Gastroesophageal sphincter (tissue), 3 donors: ENCODE results near the gene LMTK2.

ENCODE experiments used
- CTCF ChIP-seq, 4 experiments: fragments of 200-600 bp in 2 of 4; fragments of 450-650 bp in 2 of 4; sonication (generic) in 1 of 4; IDR thresholded peaks; one replicate each; pipeline ENCODE4 v1.5.1; 2017 to 2019; ENCODE audit warnings: antibody characterized with exemption in 4 of 4, mild to moderate bottlenecking in 2 of 4, moderate library complexity in 2 of 4
- POLR2A ChIP-seq, 2 donors: fragments of 450-650 bp; IDR thresholded peaks; one replicate each; pipeline ENCODE4 v1.6.1; 2017; ENCODE audit warnings: antibody characterized with exemption in 2 of 2, mild to moderate bottlenecking in 2 of 2, moderate library complexity in 1 of 2
- POLR2AphosphoS5 ChIP-seq: sonication (generic); formaldehyde crosslinking; IDR thresholded peaks from one replicate; pipeline ENCODE4 v1.6.1; 2017; ENCODE audit warnings: antibody characterized with exemption

- TF ChIP-seq POLR2AphosphoS5, result no peak
- TF ChIP-seq CTCF (IDR thresholded peaks at IDR 0.05), result no peak
- TF ChIP-seq POLR2A (IDR thresholded peaks at IDR 0.05), result no peak
These were observed 136.3 kb downstream of the LMTK2 start for GRCh38 chr7:98242934-98243333.
